Neural cell (in vitro differentiated cells): Measurements from ENCODE around the gene SYT7. TPM values are rescaled to one million over a fixed set of nuclear protein-coding genes. Genes with fewer than 3 reads are reported as not detected.

ENCODE experiments used
- H2AFZ ChIP-seq: fragments of 200-600, 300-800 bp; sonication (generic), shearing (Covaris generic); 2 replicates; pipeline ENCODE4 v1.6.0; 2014; ENCODE audit warnings: low read depth, mild to moderate bottlenecking, antibody characterized with exemption, low read length, moderate library complexity
- H3F3A ChIP-seq: fragments of 200-600 bp; shearing (Covaris generic); 2 replicates; pipeline ENCODE4 v1.6.1; 2016; ENCODE audit warnings: mild to moderate bottlenecking, moderate library complexity, mixed read lengths, antibody characterized with exemption, low read length; ENCODE audit not compliant: insufficient read depth, poor library complexity, severe bottlenecking
- H3K27ac ChIP-seq: fragments of 200-600, 300-800 bp; sonication (generic), shearing (Covaris generic); 2 replicates; pipeline ENCODE4 v1.5.1; 2014; ENCODE audit warnings: mild to moderate bottlenecking, low read length, moderate library complexity
- H3K27me3 ChIP-seq: fragments of 300-800, 200-600 bp; sonication (generic), shearing (Covaris generic); 2 replicates; pipeline ENCODE4 v1.6.0; 2014; ENCODE audit warnings: mild to moderate bottlenecking, low read depth, low read length, moderate library complexity; ENCODE audit not compliant: insufficient read depth
- H3K36me3 ChIP-seq: fragments of 300-800, 200-600 bp; sonication (generic), shearing (Covaris generic); 2 replicates; pipeline ENCODE4 v1.5.1; 2014; ENCODE audit warnings: mild to moderate bottlenecking, antibody characterized with exemption, low read length, moderate library complexity; ENCODE audit not compliant: insufficient read depth
- H3K4me2 ChIP-seq: fragments of 300-800, 200-600 bp; sonication (generic), shearing (Covaris generic); 2 replicates; pipeline ENCODE4 v1.6.0; 2014; ENCODE audit warnings: mild to moderate bottlenecking, low read length
- H3K4me3 ChIP-seq: fragments of 300-800, 200-600 bp; sonication (generic), shearing (Covaris generic); 2 replicates; pipeline ENCODE4 v1.5.1; 2014; ENCODE audit warnings: mild to moderate bottlenecking, low read length, moderate library complexity
- H3K79me2 ChIP-seq: fragments of 200-600 bp; shearing (Covaris generic); replicated peaks from 2 replicates; pipeline ENCODE4 v1.6.0; 2014; ENCODE audit warnings: mild to moderate bottlenecking, low read length, moderate library complexity; ENCODE audit not compliant: insufficient read depth
- H3K9ac ChIP-seq: fragments of 300-800, 200-600 bp; sonication (generic), shearing (Covaris generic); 2 replicates; pipeline ENCODE4 v1.6.1; 2016; ENCODE audit warnings: mild to moderate bottlenecking, low read length, mixed read lengths
- H3K9me2 ChIP-seq: fragments of 200-600 bp; shearing (Covaris generic); 2 replicates; pipeline ENCODE4 v1.6.1; 2016; ENCODE audit warnings: mild to moderate bottlenecking, low read length, mixed read lengths; ENCODE audit not compliant: insufficient read depth
- H3K9me3 ChIP-seq: fragments of 200-600, 300-800 bp; sonication (generic), shearing (Covaris generic); 2 replicates; pipeline ENCODE4 v1.6.1; 2016; ENCODE audit warnings: mild to moderate bottlenecking, mixed run types, low read length, moderate library complexity, mixed read lengths
- H4K20me1 ChIP-seq: fragments of 200-600 bp; shearing (Covaris generic); 2 replicates; pipeline ENCODE4 v1.6.1; 2016; ENCODE audit warnings: mild to moderate bottlenecking, mixed run types; ENCODE audit not compliant: insufficient read depth
- CTCF ChIP-seq: fragments of 450-650 bp; IDR thresholded peaks from 2 replicates; pipeline ENCODE4 v1.5.1; 2014; ENCODE audit warnings: antibody characterized with exemption, mild to moderate bottlenecking, moderate library complexity; ENCODE audit not compliant: poor library complexity, severe bottlenecking
- EP300 ChIP-seq: fragments of 450-650 bp; conservative IDR thresholded peaks from 2 replicates; pipeline ENCODE4 v1.6.1; 2014; ENCODE audit warnings: antibody characterized with exemption, mild to moderate bottlenecking, moderate library complexity; ENCODE audit not compliant: poor library complexity, severe bottlenecking
- EZH2 ChIP-seq: fragments of 200-600, 300-800 bp; shearing (Covaris generic), sonication (generic); IDR thresholded peaks from 2 replicates; pipeline ENCODE4 v1.6.1; 2014; ENCODE audit warnings: antibody characterized with exemption, low read length, borderline replicate concordance, mild to moderate bottlenecking; ENCODE audit not compliant: insufficient read depth, poor library complexity, severe bottlenecking
- MXI1 ChIP-seq: fragments of 450-650 bp; conservative IDR thresholded peaks from 2 replicates; pipeline ENCODE4 v1.6.1; 2014; ENCODE audit warnings: antibody characterized with exemption, mild to moderate bottlenecking; ENCODE audit not compliant: poor library complexity, severe bottlenecking
- POLR2AphosphoS5 ChIP-seq: IDR thresholded peaks from 2 replicates; pipeline ENCODE4 v1.6.1; 2012
- RAD21 ChIP-seq: fragments of 450-650 bp; conservative IDR thresholded peaks from 2 replicates; pipeline ENCODE4 v1.6.1; 2014; ENCODE audit warnings: antibody characterized with exemption, mild to moderate bottlenecking, moderate library complexity
- SMC3 ChIP-seq: fragments of 450-650 bp; conservative IDR thresholded peaks from 2 replicates; pipeline ENCODE4 v1.6.1; 2014; ENCODE audit warnings: antibody characterized with exemption, mild to moderate bottlenecking, moderate library complexity; ENCODE audit not compliant: poor library complexity
- TAF1 ChIP-seq: IDR thresholded peaks from 2 replicates; pipeline ENCODE4 v1.6.1; 2012; ENCODE audit warnings: low read depth
- polyA plus RNA-seq: library from polyadenylated mRNA; depleted of rRNA; stranded (reverse); fragments of >200 nt; gene quantifications from 2 replicates; pipeline ENCODE4 v1.2.3, GENCODE V29; 2014
- TF ChIP-seq, protein P1 (sequence below): IDR thresholded peaks from 2 replicates; pipeline ENCODE4 v1.6.1; 2012; ENCODE audit warnings: borderline replicate concordance

SYT7 gene
- polyA plus RNA-seq, 1 donor from 2014 or later = 14.0 TPM

DNA sequence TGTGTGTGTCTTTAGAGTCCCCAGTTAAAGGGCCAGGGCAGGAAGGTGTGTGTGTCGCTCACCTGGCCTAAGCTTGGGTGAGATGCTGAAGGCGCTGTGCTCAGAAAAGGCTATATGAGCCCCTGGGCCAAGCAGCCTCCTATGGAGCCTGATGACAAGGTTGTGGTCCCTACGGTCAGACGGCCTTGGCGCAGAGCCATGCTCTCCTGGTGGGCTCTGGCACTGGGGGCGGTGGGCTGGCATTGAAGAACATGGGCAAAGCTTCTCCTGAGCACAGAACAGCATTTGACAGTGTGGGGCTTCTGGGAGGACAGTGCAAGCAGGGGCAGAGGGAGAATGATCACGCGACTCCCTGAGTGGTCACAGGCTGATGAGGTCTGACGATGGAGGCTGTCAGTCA is 83.0 kb downstream of the SYT7 start:
- no peaks in the 10 kb centered on the region for H3F3A ChIP-seq
- H4K20me1 ChIP-seq = no peaks in the 10 kb centered on the region
- no peak overlapping the region for H3K9ac ChIP-seq
- H3K9me3 ChIP-seq = no peaks in the 10 kb centered on the region
- no peak overlapping the region for H3K4me3 ChIP-seq
- H3K4me2 ChIP-seq = no peak overlapping the region
- no peaks in the 10 kb centered on the region for H3K9me2 ChIP-seq
- no peaks in the 10 kb centered on the region for H3K36me3 ChIP-seq
- TF ChIP-seq SMC3 (no peak), TAF1 (no peak)
- no peaks in the 10 kb centered on the region for H3K27me3 ChIP-seq
- H3K79me2 ChIP-seq = no peaks in the 10 kb centered on the region
- no peak overlapping the region for H3K27ac ChIP-seq
- no peak overlapping the region for H2AFZ ChIP-seq

DNA sequence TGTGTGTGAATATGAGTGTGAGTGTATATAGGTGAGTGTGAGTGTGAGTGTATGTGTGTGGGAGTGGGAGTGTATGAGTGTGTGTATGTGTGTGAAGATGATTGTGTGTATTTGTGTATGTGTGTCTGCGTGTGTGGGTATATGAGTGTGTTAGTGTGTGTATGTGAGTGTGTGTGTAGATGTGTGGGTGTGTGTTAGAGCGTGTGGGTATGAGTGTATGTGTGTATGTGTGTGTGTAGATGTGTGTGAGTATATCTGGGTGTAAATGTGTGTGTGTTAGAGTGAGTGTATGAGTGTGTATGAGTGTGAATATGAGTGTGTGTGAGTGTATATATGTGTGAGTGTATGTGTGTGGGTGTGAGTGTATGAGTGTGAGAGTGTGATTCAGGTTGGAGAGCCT is 83.4 kb downstream of the SYT7 start:
- H3K36me3 ChIP-seq = no peaks in the 10 kb centered on the region
- H3K9me2 ChIP-seq = no peaks in the 10 kb centered on the region
- H3K9ac ChIP-seq = no peak overlapping the region
- H3K4me2 ChIP-seq = no peak overlapping the region
- H3K79me2 ChIP-seq = no peaks in the 10 kb centered on the region
- H4K20me1 ChIP-seq = no peaks in the 10 kb centered on the region
- H3K4me3 ChIP-seq = no peak overlapping the region
- TF ChIP-seq EZH2 = no peak
- TF ChIP-seq, protein P1, sequence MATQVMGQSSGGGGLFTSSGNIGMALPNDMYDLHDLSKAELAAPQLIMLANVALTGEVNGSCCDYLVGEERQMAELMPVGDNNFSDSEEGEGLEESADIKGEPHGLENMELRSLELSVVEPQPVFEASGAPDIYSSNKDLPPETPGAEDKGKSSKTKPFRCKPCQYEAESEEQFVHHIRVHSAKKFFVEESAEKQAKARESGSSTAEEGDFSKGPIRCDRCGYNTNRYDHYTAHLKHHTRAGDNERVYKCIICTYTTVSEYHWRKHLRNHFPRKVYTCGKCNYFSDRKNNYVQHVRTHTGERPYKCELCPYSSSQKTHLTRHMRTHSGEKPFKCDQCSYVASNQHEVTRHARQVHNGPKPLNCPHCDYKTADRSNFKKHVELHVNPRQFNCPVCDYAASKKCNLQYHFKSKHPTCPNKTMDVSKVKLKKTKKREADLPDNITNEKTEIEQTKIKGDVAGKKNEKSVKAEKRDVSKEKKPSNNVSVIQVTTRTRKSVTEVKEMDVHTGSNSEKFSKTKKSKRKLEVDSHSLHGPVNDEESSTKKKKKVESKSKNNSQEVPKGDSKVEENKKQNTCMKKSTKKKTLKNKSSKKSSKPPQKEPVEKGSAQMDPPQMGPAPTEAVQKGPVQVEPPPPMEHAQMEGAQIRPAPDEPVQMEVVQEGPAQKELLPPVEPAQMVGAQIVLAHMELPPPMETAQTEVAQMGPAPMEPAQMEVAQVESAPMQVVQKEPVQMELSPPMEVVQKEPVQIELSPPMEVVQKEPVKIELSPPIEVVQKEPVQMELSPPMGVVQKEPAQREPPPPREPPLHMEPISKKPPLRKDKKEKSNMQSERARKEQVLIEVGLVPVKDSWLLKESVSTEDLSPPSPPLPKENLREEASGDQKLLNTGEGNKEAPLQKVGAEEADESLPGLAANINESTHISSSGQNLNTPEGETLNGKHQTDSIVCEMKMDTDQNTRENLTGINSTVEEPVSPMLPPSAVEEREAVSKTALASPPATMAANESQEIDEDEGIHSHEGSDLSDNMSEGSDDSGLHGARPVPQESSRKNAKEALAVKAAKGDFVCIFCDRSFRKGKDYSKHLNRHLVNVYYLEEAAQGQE = no peak
- no peak for TF ChIP-seq SMC3
- H3K27ac ChIP-seq = no peak overlapping the region
- no peaks in the 10 kb centered on the region for H3K27me3 ChIP-seq
- no peaks in the 10 kb centered on the region for H3K9me3 ChIP-seq
- H2AFZ ChIP-seq = no peak overlapping the region
- no peaks in the 10 kb centered on the region for H3F3A ChIP-seq

- no peaks in the 10 kb centered on the region for H3K79me2 ChIP-seq
- H3K36me3 ChIP-seq = no peaks in the 10 kb centered on the region
- TF ChIP-seq POLR2AphosphoS5 = no peak
- no peak for TF ChIP-seq TAF1
- TF ChIP-seq MXI1 = no peak
- TF ChIP-seq SMC3 = no peak
- TF ChIP-seq EP300 = no peak
- no peak for TF ChIP-seq CTCF
- TF ChIP-seq EZH2 = no peak
- TF ChIP-seq RAD21 = no peak
- TF ChIP-seq, protein P1 = no peak
- no peak overlapping the region for H2AFZ ChIP-seq
- no peaks in the 10 kb centered on the region for H3K9me3 ChIP-seq
- no peak overlapping the region for H3K27ac ChIP-seq
- no peaks in the 10 kb centered on the region for H3F3A ChIP-seq
- H3K27me3 ChIP-seq = no peaks in the 10 kb centered on the region
- H4K20me1 ChIP-seq = no peaks in the 10 kb centered on the region
- H3K4me3 ChIP-seq = no peak overlapping the region
- no peak overlapping the region for H3K4me2 ChIP-seq
- H3K9ac ChIP-seq = no peak overlapping the region
- no peaks in the 10 kb centered on the region for H3K9me2 ChIP-seq
Observed at GRCh38 chr11:61496602-61497400, 84.1 kb downstream of the SYT7 start.
